NCI-H510A (cell line): Measurements from ENCODE around the gene SOCS4.
"Not testable (repeated sequence)": the region's sequence is repeated elsewhere in the genome, so short reads cannot be mapped to it uniquely, and the experiment has no call there.

ENCODE experiments used
- DNase-seq: peaks from one replicate; lab custom pipeline; 2025; lab: John Stamatoyannopoulos, UW

SOCS4 gene

GRCh38 chr14:55026793-55027561 is at the start of gene SOCS4, which contains the start of gene WDHD1:
Gene SOCS4, plus strand, starts transcription at chr14:55027236. Its CDS starts 15,806 bp downstream, at chr14:55043042.
Gene WDHD1, minus strand, starts transcription at chr14:55027099. Its CDS starts 312 bp downstream, at chr14:55026787.
- DNase-seq = peak; percentile 87

GRCh38 chr14:54979039-54979438 is 48.0 kb upstream of the SOCS4 start:
- no peak for DNase-seq

GRCh38 chr14:54981698-54982097 is 45.3 kb upstream of the SOCS4 start:
- no peak for DNase-seq

- DNase-seq = no peak
These were observed 41.9 kb upstream of the SOCS4 start for GRCh38 chr14:54985156-54985555.

GRCh38 chr14:55000381-55000780 is 26.7 kb upstream of the SOCS4 start:
- no peak for DNase-seq

GRCh38 chr14:55005071-55005470 is 22.0 kb upstream of the SOCS4 start:
- DNase-seq = no peak

GRCh38 chr14:55015006-55015405 is 12.0 kb upstream of the SOCS4 start:
- DNase-seq = no peak

GRCh38 chr14:55019968-55020554 is 7.0 kb upstream of the SOCS4 start:
- DNase-seq = no peak

GRCh38 chr14:55024365-55024764 is 2.7 kb upstream of the SOCS4 start:
- DNase-seq = not testable (repeated sequence)

- DNase-seq = no peak
These were observed 1.1 kb upstream of the SOCS4 start for GRCh38 chr14:55025948-55026347.

- DNase-seq = no peak
These were observed 619 bp upstream of the SOCS4 start for GRCh38 chr14:55026441-55026792.

- no peak for DNase-seq
These were observed 1.0 kb downstream of the SOCS4 start for GRCh38 chr14:55028066-55028465.

- DNase-seq = no peak
These were observed 1.4 kb downstream of the SOCS4 start for GRCh38 chr14:55028476-55028875.

- DNase-seq = no peak
These were observed 4.2 kb downstream of the SOCS4 start for GRCh38 chr14:55031190-55031589.

- DNase-seq = not testable (repeated sequence)
These were observed 11.0 kb downstream of the SOCS4 start for GRCh38 chr14:55037995-55038394.

- no peak for DNase-seq
These were observed 11.7 kb downstream of the SOCS4 start for GRCh38 chr14:55038708-55039107.

- DNase-seq = no peak
These were observed 16.5 kb downstream of the SOCS4 start for GRCh38 chr14:55043528-55043927.

- DNase-seq = no peak
These were observed 18.1 kb downstream of the SOCS4 start for GRCh38 chr14:55045087-55045486.

- DNase-seq = no peak
These were observed 20.4 kb downstream of the SOCS4 start for GRCh38 chr14:55047301-55048053.

GRCh38 chr14:55048900-55049436 is 21.9 kb downstream of the SOCS4 start:
- no peak for DNase-seq

GRCh38 chr14:55051165-55051422 is 24.1 kb downstream of the SOCS4 start:
- no peak for DNase-seq

GRCh38 chr14:55051423-55052268 is 24.6 kb downstream of the SOCS4 start, which contains the start of gene MAPK1IP1L:
Gene MAPK1IP1L, plus strand, starts transcription at chr14:55051647. Its CDS starts 10,037 bp downstream, at chr14:55061684.
- DNase-seq = peak; percentile 83
